ENCODE data around the gene SFI1.
A peak's percentile ranks its signal among the peaks of the same experiment; 100 is the strongest.
"Not testable (repeated sequence)": the region's sequence is repeated elsewhere in the genome, so short reads cannot be mapped to it uniquely, and the experiment has no call there.

Gene SFI1

GRCh38 chr22:31532060-31532459 lies 35.7 kb downstream of the SFI1 start:
- DNase-seq (ENCODE audit: low read depth): peak; percentile 51
- H3K4me3 ChIP-seq (ENCODE audit: low read length): no peak overlapping the region
- TF ChIP-seq CTCF (conservative IDR thresholded peaks at IDR 0.05; ENCODE audit: low read length): no peak

GRCh38 chr22:31533374-31533773 lies 37.0 kb downstream of the SFI1 start:
- no peak for DNase-seq (ENCODE audit: low read depth)
- TF ChIP-seq CTCF (conservative IDR thresholded peaks at IDR 0.05; ENCODE audit: low read length): no peak
- H3K4me3 ChIP-seq (ENCODE audit: low read length): no peak overlapping the region

- no peak for TF ChIP-seq CTCF (conservative IDR thresholded peaks at IDR 0.05; ENCODE audit: low read length)
- no peak overlapping the region for H3K4me3 ChIP-seq (ENCODE audit: low read length)
- no peak for DNase-seq (ENCODE audit: low read depth)
These were observed 40.7 kb downstream of the SFI1 start for GRCh38 chr22:31537019-31537535.

- no peak overlapping the region for H3K4me3 ChIP-seq (ENCODE audit: low read length)
- DNase-seq (ENCODE audit: low read depth): no peak
- no peak for TF ChIP-seq CTCF (conservative IDR thresholded peaks at IDR 0.05; ENCODE audit: low read length)
These were observed 42.5 kb downstream of the SFI1 start for GRCh38 chr22:31538815-31539214.

- DNase-seq (ENCODE audit: low read depth); H3K4me3 ChIP-seq (ENCODE audit: low read length): not testable (repeated sequence)
These were observed 43.8 kb downstream of the SFI1 start for GRCh38 chr22:31540166-31540565.

- no peak overlapping the region for H3K4me3 ChIP-seq (ENCODE audit: low read length)
- TF ChIP-seq CTCF (conservative IDR thresholded peaks at IDR 0.05; ENCODE audit: low read length): no peak
- DNase-seq (ENCODE audit: low read depth): no peak
These were observed 44.6 kb downstream of the SFI1 start for GRCh38 chr22:31540966-31541365.

GRCh38 chr22:31544481-31545480 lies 48.4 kb downstream of the SFI1 start:
- H3K4me3 ChIP-seq (ENCODE audit: low read length): no peak overlapping the region
- TF ChIP-seq CTCF (conservative IDR thresholded peaks at IDR 0.05; ENCODE audit: low read length): no peak
- DNase-seq (ENCODE audit: low read depth): no peak
